ENCODE results near the gene SUGCT. TPM values are rescaled to one million over a fixed set of nuclear protein-coding genes. Genes with fewer than 3 reads are reported as not detected.

SUGCT gene
- total and polyA plus RNA-seq, 2 of the 13 experiments (the other 11 are each of a cell fraction or from before 2014, with no cell fraction given): 10.1 to 22.2 TPM

GRCh38 chr7:40095230-40095629 lies 39.6 kb upstream of the SUGCT start (continued):
- TF ChIP-seq JUNB (CRISPR knock-in tag; IDR thresholded peaks at IDR 0.05; ENCODE audit: borderline replicate concordance) (no peak), TMF1 (CRISPR knock-in tag; IDR thresholded peaks at IDR 0.05; ENCODE audit: low read depth) (no peak), NCOR1 (IDR thresholded peaks at IDR 0.05; ENCODE audit: borderline replicate concordance, low read length) (peak; percentile 90), ADNP (CRISPR knock-in tag; IDR thresholded peaks at IDR 0.05) (no peak), CREB1 (IDR thresholded peaks at IDR 0.05) (no peak), CREB1 (CRISPR knock-in tag; IDR thresholded peaks at IDR 0.05) (peak; percentile 33; the same call in 1 of the 2 replicates), KDM1A (CRISPR knock-in tag; IDR thresholded peaks at IDR 0.05) (no peak), KDM4B (CRISPR knock-in tag; IDR thresholded peaks at IDR 0.05) (no peak), ATF4 (CRISPR knock-in tag; IDR thresholded peaks at IDR 0.05) (peak in 1 of 2 experiments; percentile 34; a peak in 1 of 4 replicates), ZNF552 (CRISPR knock-in tag; IDR thresholded peaks at IDR 0.05; ENCODE audit: borderline replicate concordance) (no peak), CAMTA2 (CRISPR knock-in tag; IDR thresholded peaks at IDR 0.05; ENCODE audit: borderline replicate concordance) (no peak), ZFP1 (CRISPR knock-in tag; IDR thresholded peaks at IDR 0.05) (no peak), HDAC2 (CRISPR knock-in tag; IDR thresholded peaks at IDR 0.05) (peak; percentile 52; the same call in 1 of the 2 replicates), MLLT10 (CRISPR knock-in tag; IDR thresholded peaks at IDR 0.05) (no peak), NCOA5 (CRISPR knock-in tag; IDR thresholded peaks at IDR 0.05) (no peak), RARA (CRISPR knock-in tag; IDR thresholded peaks at IDR 0.05) (peak; percentile 69)
- TF ChIP-seq, protein P1, sequence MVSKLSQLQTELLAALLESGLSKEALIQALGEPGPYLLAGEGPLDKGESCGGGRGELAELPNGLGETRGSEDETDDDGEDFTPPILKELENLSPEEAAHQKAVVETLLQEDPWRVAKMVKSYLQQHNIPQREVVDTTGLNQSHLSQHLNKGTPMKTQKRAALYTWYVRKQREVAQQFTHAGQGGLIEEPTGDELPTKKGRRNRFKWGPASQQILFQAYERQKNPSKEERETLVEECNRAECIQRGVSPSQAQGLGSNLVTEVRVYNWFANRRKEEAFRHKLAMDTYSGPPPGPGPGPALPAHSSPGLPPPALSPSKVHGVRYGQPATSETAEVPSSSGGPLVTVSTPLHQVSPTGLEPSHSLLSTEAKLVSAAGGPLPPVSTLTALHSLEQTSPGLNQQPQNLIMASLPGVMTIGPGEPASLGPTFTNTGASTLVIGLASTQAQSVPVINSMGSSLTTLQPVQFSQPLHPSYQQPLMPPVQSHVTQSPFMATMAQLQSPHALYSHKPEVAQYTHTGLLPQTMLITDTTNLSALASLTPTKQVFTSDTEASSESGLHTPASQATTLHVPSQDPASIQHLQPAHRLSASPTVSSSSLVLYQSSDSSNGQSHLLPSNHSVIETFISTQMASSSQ (IDR thresholded peaks at IDR 0.05; ENCODE audit: low read depth): no peak
- TF ChIP-seq, protein P1 (CRISPR knock-in tag; IDR thresholded peaks at IDR 0.05; ENCODE audit: borderline replicate concordance): no peak
- TF ChIP-seq, protein P2, sequence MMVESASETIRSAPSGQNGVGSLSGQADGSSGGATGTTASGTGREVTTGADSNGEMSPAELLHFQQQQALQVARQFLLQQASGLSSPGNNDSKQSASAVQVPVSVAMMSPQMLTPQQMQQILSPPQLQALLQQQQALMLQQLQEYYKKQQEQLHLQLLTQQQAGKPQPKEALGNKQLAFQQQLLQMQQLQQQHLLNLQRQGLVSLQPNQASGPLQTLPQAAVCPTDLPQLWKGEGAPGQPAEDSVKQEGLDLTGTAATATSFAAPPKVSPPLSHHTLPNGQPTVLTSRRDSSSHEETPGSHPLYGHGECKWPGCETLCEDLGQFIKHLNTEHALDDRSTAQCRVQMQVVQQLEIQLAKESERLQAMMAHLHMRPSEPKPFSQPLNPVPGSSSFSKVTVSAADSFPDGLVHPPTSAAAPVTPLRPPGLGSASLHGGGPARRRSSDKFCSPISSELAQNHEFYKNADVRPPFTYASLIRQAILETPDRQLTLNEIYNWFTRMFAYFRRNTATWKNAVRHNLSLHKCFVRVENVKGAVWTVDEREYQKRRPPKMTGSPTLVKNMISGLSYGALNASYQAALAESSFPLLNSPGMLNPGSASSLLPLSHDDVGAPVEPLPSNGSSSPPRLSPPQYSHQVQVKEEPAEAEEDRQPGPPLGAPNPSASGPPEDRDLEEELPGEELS (CRISPR knock-in tag; IDR thresholded peaks at IDR 0.05): peak; percentile 73
